ENCODE data around the gene SRPX2.

Gene SRPX2
- total RNA-seq = 0 to 0.27 (median 0) reads per million in 4 experiments

GRCh38 chrX:100643956-100644860 lies at the start of gene SRPX2:
TSS of gene SRPX2 (plus strand) at chrX:100644199. CDS start at chrX:100646323, 2,124 bp downstream.
- DNase-seq = no peak

GRCh38 chrX:100596601-100597000 lies 47.4 kb upstream of the SRPX2 start:
- DNase-seq = no peak

- no peak for DNase-seq
These were observed 44.5 kb upstream of the SRPX2 start for GRCh38 chrX:100599456-100599855.

- no peak for DNase-seq
These were observed 43.7 kb upstream of the SRPX2 start for GRCh38 chrX:100600340-100600739.

GRCh38 chrX:100600758-100601157 lies 43.2 kb upstream of the SRPX2 start:
- DNase-seq = no peak

- no peak for DNase-seq
These were observed 37.2 kb upstream of the SRPX2 start for GRCh38 chrX:100606753-100607152.

GRCh38 chrX:100609591-100609990 lies 34.4 kb upstream of the SRPX2 start:
- no peak for DNase-seq

GRCh38 chrX:100611951-100612350 lies 32.0 kb upstream of the SRPX2 start:
- no peak for DNase-seq

GRCh38 chrX:100615005-100615404 lies 29.0 kb upstream of the SRPX2 start:
- no peak for DNase-seq

- no peak for DNase-seq
These were observed 21.0 kb upstream of the SRPX2 start for GRCh38 chrX:100623001-100623400.

GRCh38 chrX:100625985-100626491 lies 18.0 kb upstream of the SRPX2 start:
- no peak for DNase-seq

GRCh38 chrX:100635040-100635439 lies 9.0 kb upstream of the SRPX2 start:
- no peak for DNase-seq

GRCh38 chrX:100635989-100636320 lies 8.0 kb upstream of the SRPX2 start:
- no peak for DNase-seq

GRCh38 chrX:100636321-100636991 lies 7.5 kb upstream of the SRPX2 start, which contains the start of gene TSPAN6:
TSS of gene TSPAN6 (minus strand) at chrX:100636806. CDS start at chrX:100636694, 112 bp downstream.
- DNase-seq = peak; percentile 55

GRCh38 chrX:100642290-100642689 lies 1.7 kb upstream of the SRPX2 start:
- no peak for DNase-seq

GRCh38 chrX:100643212-100643611 lies 787 bp upstream of the SRPX2 start:
- DNase-seq = no peak

GRCh38 chrX:100645106-100645505 lies 1.1 kb downstream of the SRPX2 start:
- DNase-seq = no peak

- DNase-seq = no peak
These were observed 3.1 kb downstream of the SRPX2 start for GRCh38 chrX:100647095-100647494.

- no peak for DNase-seq
These were observed 3.7 kb downstream of the SRPX2 start for GRCh38 chrX:100647739-100648138.

GRCh38 chrX:100648458-100649417 lies 4.7 kb downstream of the SRPX2 start:
- DNase-seq = no peak

GRCh38 chrX:100649550-100650356 lies 5.8 kb downstream of the SRPX2 start:
- DNase-seq = no peak

GRCh38 chrX:100650841-100651240 lies 6.8 kb downstream of the SRPX2 start:
- no peak for DNase-seq
